HG02588 (cell line): ENCODE data around the gene APOBEC3B.
"Not testable (repeated sequence)": the region's sequence is repeated elsewhere in the genome, so short reads cannot be mapped to it uniquely, and the experiment has no call there.

ENCODE experiments used
- ATAC-seq: cut with Tn5 transposase; IDR thresholded peaks from one replicate; pipeline ENCODE4 v1.9.1; 2021; ENCODE audit warnings: mild to moderate bottlenecking, moderate library complexity; ENCODE audit not compliant: unreplicated experiment

APOBEC3B gene

DNA sequence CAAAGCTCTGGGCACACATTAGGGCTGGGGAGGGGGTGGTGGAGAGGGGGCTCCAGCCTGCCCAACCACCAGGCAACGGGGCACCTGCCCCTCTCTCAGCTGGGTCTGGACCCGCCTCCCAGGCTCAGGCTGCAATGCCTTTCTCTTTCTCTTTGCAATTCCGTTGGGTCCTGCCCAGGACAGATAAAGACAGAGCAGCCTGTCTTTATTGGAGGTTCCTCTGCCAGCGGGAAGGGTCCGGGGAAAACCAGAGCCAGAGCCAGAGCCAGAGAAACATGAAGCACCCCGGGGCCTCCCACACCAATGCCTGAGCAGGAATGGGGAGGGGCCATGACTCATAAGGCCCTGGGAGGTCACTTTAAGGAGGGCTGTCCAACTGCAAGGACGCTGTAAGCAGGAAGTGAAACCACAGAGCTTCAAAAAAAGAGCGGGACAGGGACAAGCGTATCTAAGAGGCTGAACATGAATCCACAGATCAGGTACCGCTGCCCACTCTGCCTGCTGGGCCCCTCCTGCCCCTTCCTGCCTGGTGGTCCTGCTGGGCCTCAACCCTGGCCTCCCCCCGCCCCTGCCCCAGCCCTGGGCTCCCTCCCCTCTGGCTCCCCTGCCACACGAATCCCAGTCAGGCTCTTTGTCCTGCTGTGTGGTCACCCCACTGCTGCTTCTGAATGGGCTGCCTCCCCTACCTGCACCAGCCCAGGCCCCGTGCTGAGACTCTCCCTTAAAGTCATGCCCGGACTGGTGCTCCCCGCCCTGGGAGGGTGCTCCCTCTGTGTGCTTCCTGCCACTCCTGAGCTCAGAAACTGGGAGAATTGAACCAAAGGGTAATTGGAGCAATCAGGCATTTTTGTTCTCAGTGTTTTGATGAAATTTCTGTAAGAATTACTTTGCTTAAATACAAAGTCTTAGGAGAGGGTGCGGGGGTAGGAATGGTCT, at the start of gene APOBEC3B:
TSS of gene APOBEC3B (plus strand) at position 356 of the 936 bp plus-strand sequence. CDS start at position 463, 107 bp downstream.
- ATAC-seq = peak; percentile 54

- no peak for ATAC-seq
Observed at GRCh38 chr22:38935023-38935422, 47.1 kb upstream of the APOBEC3B start.

- ATAC-seq = no peak
Observed at GRCh38 chr22:38935616-38936015, 46.5 kb upstream of the APOBEC3B start.

- no peak for ATAC-seq
Observed at GRCh38 chr22:38936562-38936961, 45.6 kb upstream of the APOBEC3B start.

DNA sequence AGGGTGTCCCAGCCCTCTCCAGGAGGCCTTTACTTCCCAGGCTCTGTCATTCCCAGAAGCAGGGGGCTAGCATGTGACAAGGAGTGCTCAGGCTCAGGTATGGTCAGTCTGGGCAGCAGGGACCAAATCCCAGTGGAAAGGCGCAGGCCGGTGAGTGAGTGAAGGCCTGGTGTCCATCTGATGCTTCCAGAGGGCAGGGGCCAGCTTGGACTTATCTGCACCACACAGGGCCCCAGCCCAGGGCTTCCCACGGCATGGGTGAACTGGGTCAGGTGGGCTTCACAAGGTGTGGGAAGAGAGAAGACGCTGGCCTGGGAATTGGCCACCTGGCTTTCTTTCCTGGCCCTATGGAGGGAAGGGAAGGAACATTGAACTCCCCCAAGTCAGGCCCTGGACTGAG, 45.1 kb upstream of the APOBEC3B start:
- ATAC-seq = no peak

DNA sequence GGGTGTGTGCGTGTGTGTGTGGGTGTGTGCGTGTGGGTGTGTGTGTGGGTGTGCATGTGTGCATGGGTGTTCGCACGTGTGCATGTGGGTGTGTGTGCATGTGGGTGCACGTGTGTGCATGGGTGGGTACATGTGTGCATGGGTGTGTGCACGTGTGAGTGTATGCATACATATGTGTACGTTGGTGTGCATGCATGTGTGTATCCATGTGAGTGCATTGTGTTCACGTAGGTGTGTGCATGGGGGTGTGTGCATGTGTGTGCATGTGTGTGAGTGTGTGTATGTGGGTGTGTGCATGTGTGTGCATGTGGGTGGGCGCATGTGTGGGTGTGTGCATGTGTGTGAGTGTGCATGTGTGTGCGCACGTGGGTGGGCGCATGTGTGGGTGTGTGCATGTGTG, 44.6 kb upstream of the APOBEC3B start:
- ATAC-seq = no peak

- no peak for ATAC-seq
Observed at GRCh38 chr22:38938221-38938620, 43.9 kb upstream of the APOBEC3B start.

GRCh38 chr22:38938925-38939324, 43.2 kb upstream of the APOBEC3B start:
- no peak for ATAC-seq

DNA sequence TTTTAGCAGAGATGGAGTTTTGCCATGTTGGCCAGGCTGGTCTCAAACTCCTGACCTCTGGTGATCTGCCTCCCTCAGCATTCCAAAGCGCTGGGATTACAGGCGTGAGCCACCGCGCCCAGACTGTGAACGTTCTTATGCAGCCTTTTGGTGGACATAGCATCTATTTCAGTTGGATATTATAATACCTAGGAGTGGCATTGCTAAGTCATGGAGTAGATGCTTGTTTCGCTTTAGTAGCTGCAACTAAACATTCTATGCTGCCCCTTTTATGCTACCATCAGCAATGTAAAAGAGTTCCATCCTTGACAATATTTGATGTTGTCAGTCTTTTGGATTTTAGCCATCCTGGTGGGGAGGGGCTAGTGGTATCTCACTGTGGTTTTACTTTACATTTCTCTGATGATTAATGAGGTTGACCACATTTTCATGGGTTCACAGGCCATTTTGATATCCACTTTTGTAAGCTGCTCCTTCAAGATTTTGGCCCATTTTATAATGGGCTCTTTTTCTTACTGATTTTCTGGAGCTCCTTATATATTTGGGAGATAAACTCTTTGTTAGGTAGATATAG, 41.2 kb upstream of the APOBEC3B start:
- no peak for ATAC-seq

DNA sequence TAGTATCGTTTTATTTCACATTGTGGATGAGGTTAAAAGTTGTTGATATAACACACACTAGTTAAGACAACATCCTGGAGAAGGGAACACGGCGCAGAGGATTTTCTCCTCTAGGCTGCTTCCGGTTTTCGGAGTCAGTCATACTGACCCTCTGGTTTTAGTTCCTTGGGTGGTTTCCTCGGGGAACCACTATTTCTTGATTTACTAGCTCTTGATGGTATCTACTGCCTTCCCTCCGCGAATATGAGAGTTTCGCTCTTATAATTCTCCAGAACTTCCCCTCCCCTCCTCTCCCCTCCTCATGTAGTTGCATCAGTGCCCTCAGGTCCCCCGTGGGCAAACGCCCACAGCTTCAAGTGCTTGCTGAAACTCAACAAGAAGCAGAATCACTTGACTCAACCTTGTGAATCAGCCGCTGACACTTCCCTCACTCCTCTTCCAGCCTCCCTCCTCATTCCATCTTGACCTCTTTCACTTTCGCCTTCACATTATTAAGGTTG, 40.6 kb upstream of the APOBEC3B start:
- ATAC-seq = peak; percentile 57

- no peak for ATAC-seq
Observed at GRCh38 chr22:38942702-38943101, 39.4 kb upstream of the APOBEC3B start.

DNA sequence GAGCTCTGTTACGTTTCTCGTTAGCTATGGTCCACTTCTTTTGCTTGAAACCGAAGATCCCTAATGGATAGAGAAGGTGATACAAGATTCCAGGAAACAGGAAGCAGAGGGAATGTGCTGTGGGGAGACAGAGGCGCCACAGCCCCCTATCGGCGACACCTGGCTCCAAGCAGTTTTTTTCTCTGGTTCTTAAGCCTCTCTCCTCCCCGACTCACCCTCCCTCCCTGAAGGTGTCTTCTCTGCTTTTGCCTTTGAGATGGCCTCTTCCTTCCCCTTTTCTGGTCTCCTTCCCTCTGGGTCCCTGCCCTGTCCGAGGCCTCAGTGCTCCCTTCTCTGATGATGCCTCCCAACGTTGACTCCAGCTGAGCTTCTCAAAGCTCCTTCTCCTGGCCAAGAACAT, 38.9 kb upstream of the APOBEC3B start:
- ATAC-seq = no peak

DNA sequence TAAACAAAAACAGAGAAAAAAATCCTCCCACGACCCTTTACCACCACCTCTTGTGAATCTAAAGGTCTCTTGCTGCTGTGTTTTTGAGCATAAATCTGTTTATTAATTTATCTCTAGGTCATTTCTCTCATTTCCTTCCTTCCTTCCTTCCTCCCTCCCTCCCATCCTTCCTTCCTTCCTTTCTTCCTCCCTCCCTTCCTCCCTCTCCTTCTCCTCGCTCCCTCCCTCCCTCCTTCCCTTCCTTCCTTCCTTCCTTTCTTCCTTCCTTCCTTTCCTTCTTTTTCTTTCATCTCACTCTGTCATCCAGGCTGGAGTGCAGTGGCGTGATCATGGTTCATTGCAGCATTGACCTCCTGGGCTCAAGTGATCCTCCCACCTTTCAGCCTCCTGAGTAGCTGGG, 38.3 kb upstream of the APOBEC3B start:
- ATAC-seq = no peak

GRCh38 chr22:38944653-38945052, 37.5 kb upstream of the APOBEC3B start:
- ATAC-seq = no peak

DNA sequence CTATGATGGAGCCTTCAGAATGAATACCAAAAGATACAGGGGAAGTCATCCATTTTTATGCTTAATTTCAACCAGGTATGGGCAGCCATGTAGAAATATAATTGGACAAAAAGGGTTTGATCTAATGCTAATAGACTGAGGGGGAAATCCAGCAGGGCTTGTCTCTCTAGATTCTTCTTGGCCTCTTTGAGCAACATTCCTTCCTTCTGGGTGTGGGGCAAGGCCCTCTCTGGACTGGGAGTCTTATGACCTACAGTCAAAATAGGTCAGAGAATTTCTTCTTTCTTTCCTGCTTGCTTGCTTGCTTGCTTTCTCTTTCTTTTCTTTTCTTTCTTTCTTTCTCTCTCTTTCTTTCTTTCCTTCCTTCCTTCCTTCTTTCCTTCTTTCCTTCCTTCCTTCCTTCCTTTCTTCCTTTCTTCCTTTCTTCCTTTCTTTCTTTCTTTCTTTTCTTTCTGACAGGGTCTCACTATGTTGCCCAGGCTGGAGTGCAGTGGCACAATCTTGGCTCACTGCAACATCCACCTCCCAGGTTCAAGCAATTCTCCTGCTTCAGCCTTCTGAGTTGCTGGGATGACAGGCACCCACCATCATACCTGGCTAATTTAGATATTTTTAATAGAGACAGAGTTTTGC, 36.3 kb upstream of the APOBEC3B start:
- ATAC-seq = not testable (repeated sequence)

GRCh38 chr22:38946771-38947170, 35.4 kb upstream of the APOBEC3B start:
- ATAC-seq = no peak

DNA sequence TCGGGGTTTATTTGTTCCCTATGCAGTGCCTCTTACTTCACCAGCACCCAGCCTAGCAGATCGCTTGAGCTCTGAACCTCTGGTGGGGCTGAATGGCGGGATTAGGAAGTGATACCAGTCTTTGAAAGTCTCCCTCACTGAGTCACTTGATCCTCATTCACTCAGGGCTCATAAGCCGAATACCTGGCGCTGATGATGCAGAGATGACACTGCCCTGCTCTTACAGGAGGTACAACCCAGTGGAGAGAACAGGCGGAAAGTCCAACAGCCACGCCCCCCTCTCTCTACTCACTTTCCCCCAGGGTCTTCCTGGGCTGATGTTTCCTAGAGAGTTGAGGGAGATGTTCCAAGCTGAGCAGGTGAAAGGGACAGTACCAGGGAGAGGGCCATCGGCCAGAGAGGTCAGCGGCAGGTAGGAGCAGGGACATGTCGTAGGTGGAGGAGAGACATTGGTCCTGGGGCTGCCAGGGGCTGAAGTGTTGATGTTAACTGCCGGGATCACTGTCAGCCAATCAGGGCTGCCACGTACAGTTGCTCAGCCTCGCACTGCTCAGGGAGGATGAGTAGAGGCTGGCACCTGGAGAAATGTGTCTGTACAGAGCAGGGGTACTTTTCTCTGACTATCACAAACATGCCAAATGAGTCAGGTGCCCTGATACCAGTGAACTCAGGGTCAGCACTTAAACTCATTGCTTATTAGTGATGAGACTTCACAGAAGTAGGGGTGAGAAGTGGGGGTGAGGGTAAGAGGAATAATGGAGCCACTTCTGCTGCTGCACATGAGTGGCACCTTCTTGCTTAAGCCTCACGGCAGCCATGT, 34.6 kb upstream of the APOBEC3B start:
- no peak for ATAC-seq

DNA sequence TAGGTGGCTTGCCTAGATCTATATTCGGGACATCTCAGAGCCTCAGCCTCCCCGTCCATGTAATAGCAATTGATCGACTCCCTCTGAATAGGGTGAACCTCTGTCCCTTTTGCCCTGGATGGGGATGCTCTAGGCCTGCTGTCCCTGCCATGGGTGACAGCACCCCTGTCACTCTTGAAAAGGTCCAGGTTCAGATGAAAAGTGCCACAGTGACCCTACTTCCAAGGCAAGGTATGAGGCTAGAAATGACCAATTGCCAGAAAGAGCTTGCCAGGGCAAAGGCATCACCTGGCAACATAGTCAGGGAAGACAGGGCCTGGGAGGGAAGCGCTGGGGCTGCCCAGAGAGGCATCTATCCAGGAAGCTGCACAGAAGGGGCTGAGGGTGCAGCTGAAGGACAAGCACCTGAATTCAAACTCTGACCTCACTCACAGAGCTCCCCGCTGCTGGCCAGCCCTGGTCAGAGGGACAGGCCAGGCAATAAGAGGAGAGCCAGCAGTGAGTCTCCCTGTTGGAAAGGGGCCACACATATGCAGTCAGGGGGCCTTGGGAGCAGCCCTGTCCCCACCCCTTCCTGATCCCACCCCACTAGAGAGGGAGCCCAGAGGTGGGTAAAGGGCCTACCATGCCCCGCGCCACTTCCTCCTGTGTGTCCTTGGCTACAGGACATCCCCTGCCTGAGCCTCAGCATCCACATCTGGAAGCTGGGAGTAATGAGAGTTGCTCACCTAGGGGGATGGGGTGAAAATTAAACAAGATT, 33.8 kb upstream of the APOBEC3B start:
- ATAC-seq = no peak

DNA sequence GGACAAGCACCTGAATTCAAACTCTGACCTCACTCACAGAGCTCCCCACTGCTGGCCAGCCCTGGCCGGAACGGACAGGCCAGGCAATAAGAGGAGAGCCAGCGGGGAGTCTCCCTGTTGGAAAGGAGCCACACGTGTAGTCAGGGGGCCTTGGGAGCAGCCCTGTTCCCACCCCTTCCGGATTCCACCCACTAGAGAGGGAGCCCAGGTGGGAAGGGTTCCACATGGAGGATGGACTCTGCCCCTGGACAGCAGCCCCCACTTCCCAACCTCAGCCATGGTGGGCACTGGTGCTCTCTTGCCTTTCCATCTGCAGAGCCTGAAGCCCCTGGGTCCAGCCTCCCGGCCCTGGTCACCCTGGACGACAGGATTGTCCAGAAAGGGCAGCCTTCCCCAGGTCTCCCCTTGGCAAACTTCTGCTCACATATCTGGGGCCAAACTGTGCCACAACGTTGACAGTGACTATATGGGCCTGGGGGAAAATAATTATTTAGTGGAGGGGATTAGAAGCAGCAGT, 32.2 kb upstream of the APOBEC3B start:
- ATAC-seq = no peak
